Retinal pigment epithelial cell (primary cell): ENCODE data around the gene OSBPL10.
A peak's percentile ranks its signal among the peaks of the same experiment; 100 is the strongest.

Source experiments
- DNase-seq: peaks from one replicate; pipeline ENCODE4 v3.0.0-alpha.2; 2010; ENCODE audit warnings: low read depth
- H3K4me3 ChIP-seq: 2 replicates; pipeline ENCODE4 v1.5.1; 2011; ENCODE audit warnings: mild to moderate bottlenecking, low read length, control low read depth, moderate library complexity
- TF ChIP-seq, protein P1 (sequence below): conservative IDR thresholded peaks from 2 replicates; pipeline ENCODE4 v1.5.1; 2011; ENCODE audit warnings: low read depth, low read length, control low read depth, inconsistent platforms

Gene OSBPL10, protein sequence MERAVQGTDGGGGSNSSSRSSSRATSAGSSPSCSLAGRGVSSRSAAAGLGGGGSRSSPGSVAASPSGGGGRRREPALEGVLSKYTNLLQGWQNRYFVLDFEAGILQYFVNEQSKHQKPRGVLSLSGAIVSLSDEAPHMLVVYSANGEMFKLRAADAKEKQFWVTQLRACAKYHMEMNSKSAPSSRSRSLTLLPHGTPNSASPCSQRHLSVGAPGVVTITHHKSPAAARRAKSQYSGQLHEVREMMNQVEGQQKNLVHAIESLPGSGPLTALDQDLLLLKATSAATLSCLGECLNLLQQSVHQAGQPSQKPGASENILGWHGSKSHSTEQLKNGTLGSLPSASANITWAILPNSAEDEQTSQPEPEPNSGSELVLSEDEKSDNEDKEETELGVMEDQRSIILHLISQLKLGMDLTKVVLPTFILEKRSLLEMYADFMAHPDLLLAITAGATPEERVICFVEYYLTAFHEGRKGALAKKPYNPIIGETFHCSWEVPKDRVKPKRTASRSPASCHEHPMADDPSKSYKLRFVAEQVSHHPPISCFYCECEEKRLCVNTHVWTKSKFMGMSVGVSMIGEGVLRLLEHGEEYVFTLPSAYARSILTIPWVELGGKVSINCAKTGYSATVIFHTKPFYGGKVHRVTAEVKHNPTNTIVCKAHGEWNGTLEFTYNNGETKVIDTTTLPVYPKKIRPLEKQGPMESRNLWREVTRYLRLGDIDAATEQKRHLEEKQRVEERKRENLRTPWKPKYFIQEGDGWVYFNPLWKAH

DNA sequence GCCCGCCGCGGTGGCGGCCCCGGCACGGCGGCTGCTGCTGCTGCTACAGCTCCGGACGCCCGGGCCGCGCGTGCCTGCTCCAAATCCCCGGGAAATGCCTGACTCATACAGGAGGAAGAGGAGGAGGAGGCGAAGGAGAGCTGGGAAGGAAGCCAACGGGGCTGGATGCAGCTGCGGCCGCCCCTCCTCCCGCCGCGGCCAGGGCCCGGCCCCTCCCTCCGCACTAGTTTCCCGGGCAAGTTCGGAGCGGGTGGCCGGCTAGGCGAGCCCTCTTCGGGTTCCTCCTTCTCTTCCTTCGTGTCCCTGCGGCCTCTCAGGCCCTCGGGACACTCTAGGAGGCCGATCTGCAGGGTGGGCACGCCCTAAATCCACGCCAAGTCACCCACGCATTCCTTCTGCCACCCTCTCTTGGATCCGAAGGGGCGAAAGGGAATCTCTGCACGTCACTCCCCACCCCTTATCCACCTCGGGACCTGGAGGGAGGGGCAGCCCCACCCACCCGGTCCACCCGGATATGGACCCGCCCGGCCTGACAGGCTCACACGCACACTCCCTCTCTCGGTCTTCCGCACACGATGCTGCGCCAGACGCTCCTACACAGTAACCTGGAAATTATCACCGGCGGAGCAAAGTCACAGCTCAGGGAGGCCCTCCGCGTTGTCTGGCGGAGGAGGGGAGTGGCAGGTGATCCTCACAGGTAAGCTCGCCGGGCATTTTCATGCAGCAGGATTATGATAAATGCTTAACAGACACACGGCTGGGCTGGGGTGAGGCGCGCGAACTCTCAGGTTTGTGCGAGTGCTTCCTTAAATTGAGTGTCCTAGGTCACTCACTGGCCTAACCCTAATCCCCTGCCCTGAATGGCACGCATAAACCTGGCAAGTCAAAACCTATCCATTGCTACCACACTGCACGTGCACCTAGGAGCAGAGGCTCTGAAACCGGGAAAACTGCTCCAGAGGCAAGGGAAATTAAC, at the start of gene OSBPL10, which contains the start of gene ZNF860:
OSBPL10 (minus strand) TSS at position 57 of the 976 bp plus-strand sequence. CDS start 83 bp downstream, outside the sequence.
ZNF860 (plus strand) TSS at position 545 of the 976 bp plus-strand sequence. CDS start 7,330 bp downstream, outside the sequence.
- no peak for DNase-seq
- H3K4me3 ChIP-seq = peak within 1 kb of the TSS; percentile 86
- TF ChIP-seq, protein P1, sequence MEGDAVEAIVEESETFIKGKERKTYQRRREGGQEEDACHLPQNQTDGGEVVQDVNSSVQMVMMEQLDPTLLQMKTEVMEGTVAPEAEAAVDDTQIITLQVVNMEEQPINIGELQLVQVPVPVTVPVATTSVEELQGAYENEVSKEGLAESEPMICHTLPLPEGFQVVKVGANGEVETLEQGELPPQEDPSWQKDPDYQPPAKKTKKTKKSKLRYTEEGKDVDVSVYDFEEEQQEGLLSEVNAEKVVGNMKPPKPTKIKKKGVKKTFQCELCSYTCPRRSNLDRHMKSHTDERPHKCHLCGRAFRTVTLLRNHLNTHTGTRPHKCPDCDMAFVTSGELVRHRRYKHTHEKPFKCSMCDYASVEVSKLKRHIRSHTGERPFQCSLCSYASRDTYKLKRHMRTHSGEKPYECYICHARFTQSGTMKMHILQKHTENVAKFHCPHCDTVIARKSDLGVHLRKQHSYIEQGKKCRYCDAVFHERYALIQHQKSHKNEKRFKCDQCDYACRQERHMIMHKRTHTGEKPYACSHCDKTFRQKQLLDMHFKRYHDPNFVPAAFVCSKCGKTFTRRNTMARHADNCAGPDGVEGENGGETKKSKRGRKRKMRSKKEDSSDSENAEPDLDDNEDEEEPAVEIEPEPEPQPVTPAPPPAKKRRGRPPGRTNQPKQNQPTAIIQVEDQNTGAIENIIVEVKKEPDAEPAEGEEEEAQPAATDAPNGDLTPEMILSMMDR = no peak

DNA sequence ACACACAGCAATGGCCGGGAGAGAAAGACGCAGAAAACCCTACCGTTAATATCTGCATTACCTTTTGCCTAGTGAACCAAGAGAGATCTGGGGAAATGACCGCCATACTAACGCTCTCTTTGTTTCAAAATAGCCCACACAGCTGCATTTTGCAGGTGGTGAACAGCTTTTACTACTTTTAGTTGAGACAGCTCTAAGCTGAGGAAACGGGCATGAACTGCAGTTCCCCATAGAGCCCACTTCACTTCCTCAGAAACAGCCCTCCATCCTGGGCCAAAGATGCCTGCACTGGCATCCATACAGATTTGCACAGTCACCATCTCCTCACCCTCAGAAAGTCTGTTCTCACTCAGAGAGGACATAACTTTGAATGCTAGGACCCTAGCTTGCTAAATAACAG, 45.5 kb upstream of the OSBPL10 start:
- no peak overlapping the region for H3K4me3 ChIP-seq
- DNase-seq = no peak
- TF ChIP-seq, protein P1 = no peak

DNA sequence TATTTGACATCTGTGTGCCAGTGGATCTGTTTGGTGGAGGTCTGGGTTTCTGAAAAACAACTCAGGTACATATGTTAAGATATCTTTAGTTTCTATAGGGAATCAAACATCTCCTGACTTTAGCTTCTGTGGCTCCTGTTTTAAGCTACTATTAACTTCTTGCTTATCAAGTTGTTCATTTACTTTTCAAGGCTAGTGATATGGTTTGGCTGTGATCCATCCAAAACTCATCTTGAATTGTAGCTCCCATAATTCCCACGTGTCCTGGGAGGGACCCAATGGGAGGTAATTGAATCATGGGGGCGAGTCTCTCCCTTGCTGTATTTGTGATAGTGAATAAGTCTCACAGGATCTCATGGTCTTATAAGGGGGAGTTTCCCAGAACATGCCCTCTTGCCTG, 41.9 kb upstream of the OSBPL10 start:
- TF ChIP-seq, protein P1 = no peak
- no peak overlapping the region for H3K4me3 ChIP-seq
- no peak for DNase-seq

DNA sequence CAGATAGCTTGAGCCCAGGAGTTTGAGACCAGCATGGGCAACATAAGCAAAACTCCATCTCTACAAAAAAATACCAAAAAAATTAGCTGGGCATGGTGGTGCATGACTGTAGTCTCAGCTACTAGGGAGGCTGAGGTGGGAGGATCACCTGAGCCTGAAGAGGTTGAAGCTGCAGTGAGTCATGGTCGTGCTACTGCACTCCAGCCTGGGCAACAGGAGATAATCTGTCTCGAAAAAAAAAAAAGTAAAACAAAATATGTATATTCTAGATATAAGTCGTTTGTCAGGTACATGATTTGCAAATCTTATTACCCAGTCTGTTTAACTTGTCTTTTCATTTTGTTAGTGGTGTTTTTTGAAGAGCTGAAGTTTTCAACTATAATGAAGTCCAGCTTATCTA, 40.7 kb upstream of the OSBPL10 start:
- H3K4me3 ChIP-seq = no peak overlapping the region
- TF ChIP-seq, protein P1 = no peak
- DNase-seq = no peak

DNA sequence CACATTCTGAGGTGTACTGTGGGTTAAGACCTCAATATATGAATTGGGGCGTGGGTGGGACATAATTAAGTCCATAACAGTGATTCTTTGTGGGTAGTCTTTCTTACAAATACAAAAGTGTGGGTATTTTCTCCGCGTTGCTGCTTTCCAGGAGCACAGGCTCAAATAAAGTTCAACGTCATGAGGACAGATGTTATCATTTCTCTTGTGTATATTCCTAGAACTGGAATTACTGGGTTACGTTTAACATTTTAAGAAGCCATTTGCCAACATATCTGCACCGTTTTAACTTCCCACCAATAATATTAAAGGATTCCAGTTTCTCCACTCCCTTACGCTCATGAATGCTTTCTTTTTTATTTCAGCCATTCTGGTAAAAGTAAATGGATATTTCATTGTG, 40.1 kb upstream of the OSBPL10 start:
- TF ChIP-seq, protein P1 = no peak
- no peak for DNase-seq
- no peak overlapping the region for H3K4me3 ChIP-seq

DNA sequence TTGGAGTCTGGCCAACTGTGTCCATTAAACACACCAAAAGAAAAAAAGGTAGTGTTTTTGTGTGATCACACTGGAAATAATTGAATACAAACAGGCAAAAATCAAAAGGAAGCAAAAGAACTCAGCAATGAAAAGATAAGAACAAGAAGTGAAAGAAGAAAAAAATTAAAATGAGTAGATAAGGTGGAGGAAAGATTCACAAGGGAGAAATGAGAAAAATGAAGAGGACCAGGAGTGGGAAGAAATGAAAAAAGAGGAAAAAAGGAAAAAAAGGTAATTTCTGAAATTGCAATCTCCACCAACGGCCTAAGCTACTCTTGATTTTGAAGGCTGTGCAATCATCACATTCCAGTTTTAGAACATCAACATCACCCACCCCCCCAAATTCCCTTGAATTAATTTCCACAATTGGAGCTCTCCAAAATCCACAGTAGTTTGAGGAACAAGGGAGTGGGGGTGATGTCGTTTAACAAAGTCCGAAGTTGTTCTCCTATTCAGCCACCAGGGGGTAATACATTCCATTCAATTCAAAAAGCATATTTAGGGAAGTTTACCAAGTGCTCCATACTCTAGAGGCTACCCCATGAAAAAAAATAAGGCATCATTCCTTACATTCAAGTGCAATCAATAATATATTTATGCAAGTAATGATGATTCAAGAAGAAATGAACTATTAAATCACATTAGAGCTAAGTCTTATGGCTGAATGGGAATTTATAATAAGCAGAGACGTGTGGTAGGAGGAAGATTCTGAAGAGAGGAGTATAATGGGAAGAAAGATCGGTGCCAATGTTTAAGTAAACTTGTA, 37.9 kb upstream of the OSBPL10 start:
- peak; percentile 11 for DNase-seq
- H3K4me3 ChIP-seq = no peak overlapping the region
- TF ChIP-seq, protein P1 = peak; percentile 72
